Measurements from ENCODE around the gene ADPGK. TPM values are rescaled to one million over a fixed set of nuclear protein-coding genes. Genes with fewer than 3 reads are reported as not detected.

Gene ADPGK
- total and polyA plus RNA-seq, 2 donors, result 63.9 to 100 TPM

GRCh38 chr15:72770673-72771328 is 12.8 kb downstream of the ADPGK start:
- Histone ChIP-seq H3K27ac (ENCODE audit: low read depth in 1 of 2, low read length in 1 of 2) (no peak overlapping the region), H3K27me3 (ENCODE audit: control insufficient read depth in 2 of 2, insufficient read depth in 1 of 2, low read length in 1 of 2) (no peaks in the 10 kb centered on the region), H3K4me1 (ENCODE audit: control insufficient read depth in 2 of 2, insufficient read depth in 2 of 2, low read length in 2 of 2) (no peaks in the 10 kb centered on the region), H3K4me3 (ENCODE audit: low read length in 2 of 2) (no peak overlapping the region), H3K9me3 (ENCODE audit: control insufficient read depth in 2 of 2, insufficient read depth in 1 of 2, low read length in 1 of 2) (peaks cover 0 to 4% of the 10 kb centered on the region in 2 donors), H3K36me3 (ENCODE audit: control insufficient read depth in 2 of 2, insufficient read depth in 2 of 2, low read length in 1 of 2) (peaks cover 41% of the 10 kb centered on the region in 2 donors)
- no peak for DNase-seq (ENCODE audit: low read depth in 6 of 9, low spot score in 9 of 9)
- 94% methylated on average over 6 of the region's 6 CpGs for WGBS

- H3K9me3 ChIP-seq (ENCODE audit: control insufficient read depth in 2 of 2, insufficient read depth in 1 of 2, low read length in 1 of 2), result peaks cover 0 to 4% of the 10 kb centered on the region in 2 donors
- no peaks in the 10 kb centered on the region for H3K27me3 ChIP-seq (ENCODE audit: control insufficient read depth in 2 of 2, insufficient read depth in 1 of 2, low read length in 1 of 2)
- H3K4me1 ChIP-seq (ENCODE audit: control insufficient read depth in 2 of 2, insufficient read depth in 2 of 2, low read length in 2 of 2), result no peaks in the 10 kb centered on the region
- no peak overlapping the region for H3K4me3 ChIP-seq (ENCODE audit: low read length in 2 of 2)
- H3K36me3 ChIP-seq (ENCODE audit: control insufficient read depth in 2 of 2, insufficient read depth in 2 of 2, low read length in 1 of 2), result peaks cover 24 to 42% of the 10 kb centered on the region in 2 donors
- no peak for DNase-seq (ENCODE audit: low read depth in 6 of 9, low spot score in 9 of 9)
- 97% methylated on average over 2 of the region's 2 CpGs for WGBS
- no peak overlapping the region for H3K27ac ChIP-seq (ENCODE audit: low read depth in 1 of 2, low read length in 1 of 2)
These were observed 16.8 kb downstream of the ADPGK start for GRCh38 chr15:72766780-72767179.

- no peaks in the 10 kb centered on the region for H3K27me3 ChIP-seq (ENCODE audit: control insufficient read depth in 2 of 2, insufficient read depth in 1 of 2, low read length in 1 of 2)
- H3K27ac ChIP-seq (ENCODE audit: low read depth in 1 of 2, low read length in 1 of 2), result no peak overlapping the region
- 100% methylated on average over 2 of the region's 2 CpGs for WGBS
- no peak overlapping the region for H3K4me3 ChIP-seq (ENCODE audit: low read length in 2 of 2)
- DNase-seq (ENCODE audit: low read depth in 6 of 9, low spot score in 9 of 9), result no peak
- no peaks in the 10 kb centered on the region for H3K4me1 ChIP-seq (ENCODE audit: control insufficient read depth in 2 of 2, insufficient read depth in 2 of 2, low read length in 2 of 2)
- peaks cover 19 to 44% of the 10 kb centered on the region in 2 donors for H3K36me3 ChIP-seq (ENCODE audit: control insufficient read depth in 2 of 2, insufficient read depth in 2 of 2, low read length in 1 of 2)
- H3K9me3 ChIP-seq (ENCODE audit: control insufficient read depth in 2 of 2, insufficient read depth in 1 of 2, low read length in 1 of 2), result peaks cover 0 to 4% of the 10 kb centered on the region in 2 donors
These were observed 17.5 kb downstream of the ADPGK start for GRCh38 chr15:72766025-72766424.

GRCh38 chr15:72764656-72765055 is 18.9 kb downstream of the ADPGK start:
- H3K36me3 ChIP-seq (ENCODE audit: control insufficient read depth in 2 of 2, insufficient read depth in 2 of 2, low read length in 1 of 2), result peaks cover 17 to 44% of the 10 kb centered on the region in 2 donors
- H3K27ac ChIP-seq (ENCODE audit: low read depth in 1 of 2, low read length in 1 of 2), result no peak overlapping the region
- H3K4me3 ChIP-seq (ENCODE audit: low read length in 2 of 2), result no peak overlapping the region
- 100% methylated on average over 3 of the region's 3 CpGs for WGBS
- no peaks in the 10 kb centered on the region for H3K27me3 ChIP-seq (ENCODE audit: control insufficient read depth in 2 of 2, insufficient read depth in 1 of 2, low read length in 1 of 2)
- peaks cover 0 to 4% of the 10 kb centered on the region in 2 donors for H3K9me3 ChIP-seq (ENCODE audit: control insufficient read depth in 2 of 2, insufficient read depth in 1 of 2, low read length in 1 of 2)
- DNase-seq (ENCODE audit: low read depth in 6 of 9, low spot score in 9 of 9), result no peak
- H3K4me1 ChIP-seq (ENCODE audit: control insufficient read depth in 2 of 2, insufficient read depth in 2 of 2, low read length in 2 of 2), result no peaks in the 10 kb centered on the region

GRCh38 chr15:72760590-72761260 is 22.8 kb downstream of the ADPGK start:
- Histone ChIP-seq H3K4me1 (ENCODE audit: control insufficient read depth in 2 of 2, insufficient read depth in 2 of 2, low read length in 2 of 2) (no peaks in the 10 kb centered on the region), H3K9me3 (ENCODE audit: control insufficient read depth in 2 of 2, insufficient read depth in 1 of 2, low read length in 1 of 2) (no peaks in the 10 kb centered on the region), H3K4me3 (ENCODE audit: low read length in 2 of 2) (no peak overlapping the region), H3K27ac (ENCODE audit: low read depth in 1 of 2, low read length in 1 of 2) (no peak overlapping the region), H3K36me3 (ENCODE audit: control insufficient read depth in 2 of 2, insufficient read depth in 2 of 2, low read length in 1 of 2) (peaks cover 31 to 59% of the 10 kb centered on the region in 2 donors), H3K27me3 (ENCODE audit: control insufficient read depth in 2 of 2, insufficient read depth in 1 of 2, low read length in 1 of 2) (no peaks in the 10 kb centered on the region)
- DNase-seq (ENCODE audit: low read depth in 6 of 9, low spot score in 9 of 9), result no peak
- WGBS, result 96% methylated on average over 5 of the region's 5 CpGs

GRCh38 chr15:72758182-72758581 is 25.4 kb downstream of the ADPGK start:
- 83% methylated on average over 3 of the region's 3 CpGs for WGBS
- DNase-seq (ENCODE audit: low read depth in 6 of 9, low spot score in 9 of 9), result no peak
- Histone ChIP-seq H3K4me1 (ENCODE audit: control insufficient read depth in 2 of 2, insufficient read depth in 2 of 2, low read length in 2 of 2) (no peaks in the 10 kb centered on the region), H3K4me3 (ENCODE audit: low read length in 2 of 2) (no peak overlapping the region), H3K9me3 (ENCODE audit: control insufficient read depth in 2 of 2, insufficient read depth in 1 of 2, low read length in 1 of 2) (no peaks in the 10 kb centered on the region), H3K27me3 (ENCODE audit: control insufficient read depth in 2 of 2, insufficient read depth in 1 of 2, low read length in 1 of 2) (no peaks in the 10 kb centered on the region), H3K36me3 (ENCODE audit: control insufficient read depth in 2 of 2, insufficient read depth in 2 of 2, low read length in 1 of 2) (peaks cover 43 to 69% of the 10 kb centered on the region in 2 donors), H3K27ac (ENCODE audit: low read depth in 1 of 2, low read length in 1 of 2) (no peak overlapping the region)

- WGBS, result 97% methylated on average over 6 of the region's 6 CpGs
- Histone ChIP-seq H3K36me3 (ENCODE audit: control insufficient read depth in 2 of 2, insufficient read depth in 2 of 2, low read length in 1 of 2) (peaks cover 48 to 72% of the 10 kb centered on the region in 2 donors), H3K4me1 (ENCODE audit: control insufficient read depth in 2 of 2, insufficient read depth in 2 of 2, low read length in 2 of 2) (no peaks in the 10 kb centered on the region), H3K27me3 (ENCODE audit: control insufficient read depth in 2 of 2, insufficient read depth in 1 of 2, low read length in 1 of 2) (no peaks in the 10 kb centered on the region), H3K4me3 (ENCODE audit: low read length in 2 of 2) (no peak overlapping the region), H3K27ac (ENCODE audit: low read depth in 1 of 2, low read length in 1 of 2) (no peak overlapping the region), H3K9me3 (ENCODE audit: control insufficient read depth in 2 of 2, insufficient read depth in 1 of 2, low read length in 1 of 2) (no peaks in the 10 kb centered on the region)
- no peak for DNase-seq (ENCODE audit: low read depth in 6 of 9, low spot score in 9 of 9)
These were observed 29.5 kb downstream of the ADPGK start for GRCh38 chr15:72754096-72754495.

- Histone ChIP-seq H3K4me3 (ENCODE audit: low read length in 2 of 2) (no peak overlapping the region), H3K4me1 (ENCODE audit: control insufficient read depth in 2 of 2, insufficient read depth in 2 of 2, low read length in 2 of 2) (no peaks in the 10 kb centered on the region), H3K27me3 (ENCODE audit: control insufficient read depth in 2 of 2, insufficient read depth in 1 of 2, low read length in 1 of 2) (no peaks in the 10 kb centered on the region), H3K27ac (ENCODE audit: low read depth in 1 of 2, low read length in 1 of 2) (no peak overlapping the region), H3K36me3 (ENCODE audit: control insufficient read depth in 2 of 2, insufficient read depth in 2 of 2, low read length in 1 of 2) (peaks cover 36 to 59% of the 10 kb centered on the region in 2 donors), H3K9me3 (ENCODE audit: control insufficient read depth in 2 of 2, insufficient read depth in 1 of 2, low read length in 1 of 2) (no peaks in the 10 kb centered on the region)
- 42% methylated on average over 9 of the region's 9 CpGs for WGBS
- DNase-seq (ENCODE audit: low read depth in 6 of 9, low spot score in 9 of 9), result no peak
These were observed 31.7 kb downstream of the ADPGK start for GRCh38 chr15:72751751-72752455.

- H3K9me3 ChIP-seq (ENCODE audit: control insufficient read depth in 2 of 2, insufficient read depth in 1 of 2, low read length in 1 of 2), result no peaks in the 10 kb centered on the region
- no peaks in the 10 kb centered on the region for H3K4me1 ChIP-seq (ENCODE audit: control insufficient read depth in 2 of 2, insufficient read depth in 2 of 2, low read length in 2 of 2)
- H3K27ac ChIP-seq (ENCODE audit: low read depth in 1 of 2, low read length in 1 of 2), result no peak overlapping the region
- H3K27me3 ChIP-seq (ENCODE audit: control insufficient read depth in 2 of 2, insufficient read depth in 1 of 2, low read length in 1 of 2), result no peaks in the 10 kb centered on the region
- H3K4me3 ChIP-seq (ENCODE audit: low read length in 2 of 2), result no peak overlapping the region
- DNase-seq (ENCODE audit: low read depth in 6 of 9, low spot score in 9 of 9), result no peak
- WGBS, result 96% methylated on average over 2 of the region's 2 CpGs
- peaks cover 16 to 42% of the 10 kb centered on the region in 2 donors for H3K36me3 ChIP-seq (ENCODE audit: control insufficient read depth in 2 of 2, insufficient read depth in 2 of 2, low read length in 1 of 2)
These were observed 33.9 kb downstream of the ADPGK start for GRCh38 chr15:72749700-72750099.
